ENCODE measurements around the gene OR6A2.
A peak's percentile ranks its signal among the peaks of the same experiment; 100 is the strongest.
"Not testable (repeated sequence)": the region's sequence is repeated elsewhere in the genome, so short reads cannot be mapped to it uniquely, and the experiment has no call there.

The OR6A2 gene
- total RNA-seq, result 0 reads per million in 2 donors

DNA sequence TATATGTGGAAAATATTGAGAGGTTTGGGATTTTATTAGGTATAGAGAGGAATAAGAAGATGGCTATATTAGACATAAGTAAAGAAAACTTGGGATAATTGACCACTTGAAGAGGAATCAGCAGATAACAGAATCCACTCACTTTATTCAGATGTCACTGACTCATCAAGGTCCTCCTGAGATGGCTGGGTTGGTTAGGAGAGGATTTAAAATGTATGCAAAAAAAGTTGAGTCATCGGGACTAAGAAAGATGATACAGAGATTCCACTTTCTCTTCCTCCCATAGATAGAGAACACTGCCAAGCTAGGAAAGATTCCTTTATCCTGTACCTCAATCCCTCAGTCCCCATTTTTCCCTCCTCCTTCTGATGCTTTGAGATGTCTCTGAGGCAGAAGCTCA lies at the start of gene OR6A2:
TSS of gene OR6A2 (minus strand) at position 288 of the 400 bp plus-strand sequence. CDS start 3,981 bp downstream, outside the sequence.
- no peak for DNase-seq

DNA sequence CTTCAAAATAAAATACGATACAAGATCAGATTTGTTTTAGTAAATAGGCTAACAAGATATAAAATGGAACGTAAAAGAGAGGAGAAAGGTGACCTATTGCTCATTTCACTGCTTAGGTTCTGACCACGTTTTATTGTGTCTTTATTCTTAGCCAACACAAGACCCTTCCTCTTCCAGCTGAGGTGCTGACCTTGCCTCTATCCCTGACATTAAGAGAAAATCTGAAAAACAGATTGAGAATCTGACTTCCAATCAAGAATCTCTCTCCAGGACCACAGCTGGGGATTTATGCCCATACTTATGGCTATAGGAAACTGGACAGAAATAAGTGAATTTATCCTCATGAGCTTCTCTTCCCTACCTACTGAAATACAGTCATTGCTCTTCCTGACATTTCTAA lies 45.9 kb upstream of the OR6A2 start, which contains the start of gene OR10A5:
TSS of gene OR10A5 (plus strand) at position 301 of the 400 bp plus-strand sequence. CDS start at position 301, 0 bp downstream.
- no peak for DNase-seq

- no peak for DNase-seq
These were observed 44.9 kb upstream of the OR6A2 start for GRCh38 chr11:6844356-6844755.

GRCh38 chr11:6843670-6844069 lies 44.2 kb upstream of the OR6A2 start:
- no peak for DNase-seq

DNA sequence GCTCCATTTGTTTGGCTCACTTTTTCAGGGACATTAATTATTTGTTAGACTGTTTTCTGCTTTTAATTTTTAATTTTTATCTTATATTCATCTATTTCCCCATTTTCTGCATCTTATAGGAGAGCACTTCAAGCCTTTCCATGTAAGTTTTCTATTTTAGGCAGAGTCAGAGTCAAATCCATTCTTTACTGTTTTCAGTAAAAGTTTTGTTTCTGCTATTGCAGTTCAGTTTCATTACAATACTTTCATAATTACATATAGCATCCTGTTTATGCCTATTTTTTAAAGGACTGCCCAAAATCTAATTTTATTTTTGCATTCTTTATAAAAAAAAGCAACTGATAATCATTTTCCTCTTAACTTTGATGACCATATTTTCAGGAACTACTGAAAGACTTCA lies 42.2 kb upstream of the OR6A2 start:
- no peak for DNase-seq

- no peak for DNase-seq
These were observed 34.5 kb upstream of the OR6A2 start for GRCh38 chr11:6834021-6834420.

- no peak for DNase-seq
These were observed 33.9 kb upstream of the OR6A2 start for GRCh38 chr11:6833356-6833755.

GRCh38 chr11:6828103-6828502 lies 28.6 kb upstream of the OR6A2 start:
- no peak for DNase-seq

GRCh38 chr11:6825231-6825744 lies 25.8 kb upstream of the OR6A2 start:
- DNase-seq, result no peak

GRCh38 chr11:6824136-6824823 lies 24.8 kb upstream of the OR6A2 start:
- DNase-seq, result no peak

DNA sequence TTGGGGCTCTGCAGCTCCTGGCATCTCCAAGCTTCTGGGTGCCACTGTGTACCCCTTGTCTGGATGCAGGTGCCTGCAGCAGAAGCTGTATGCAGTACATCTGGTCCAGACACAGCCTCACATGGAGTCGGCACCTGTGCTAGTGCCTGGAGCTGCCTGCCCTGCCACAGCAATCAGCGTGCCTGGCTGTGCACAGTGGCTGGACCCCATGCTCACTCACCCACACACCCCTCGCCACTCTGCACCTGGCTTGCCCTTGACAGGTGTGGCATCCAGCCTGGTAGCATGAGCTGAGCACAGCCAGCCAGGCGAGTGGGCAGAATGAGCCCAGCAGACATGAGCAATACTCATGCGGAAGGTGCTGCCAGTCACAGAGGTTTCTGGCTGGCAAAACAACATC lies 19.5 kb upstream of the OR6A2 start:
- no peak for DNase-seq

GRCh38 chr11:6817694-6818093 lies 18.2 kb upstream of the OR6A2 start:
- DNase-seq, result no peak

DNA sequence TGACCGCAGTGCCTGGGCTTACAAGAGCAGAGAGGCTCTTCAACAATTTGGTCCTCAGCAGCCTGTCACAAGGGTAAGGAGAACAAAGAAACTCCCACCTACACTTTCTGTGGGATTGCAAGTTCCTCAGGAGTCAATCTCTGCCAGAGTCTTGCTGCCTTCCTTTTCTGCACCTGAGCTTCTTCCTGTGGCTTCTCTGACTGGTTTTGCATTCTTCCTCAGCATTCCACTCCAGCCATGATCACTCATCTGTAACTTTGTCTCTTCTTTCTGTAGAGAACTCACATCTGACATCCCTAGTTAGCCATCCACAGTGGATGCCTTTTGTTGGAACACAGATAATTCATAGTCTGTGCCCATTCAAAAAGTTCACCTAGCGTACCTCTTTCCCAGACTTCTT lies 14.2 kb upstream of the OR6A2 start:
- DNase-seq, result no peak

DNA sequence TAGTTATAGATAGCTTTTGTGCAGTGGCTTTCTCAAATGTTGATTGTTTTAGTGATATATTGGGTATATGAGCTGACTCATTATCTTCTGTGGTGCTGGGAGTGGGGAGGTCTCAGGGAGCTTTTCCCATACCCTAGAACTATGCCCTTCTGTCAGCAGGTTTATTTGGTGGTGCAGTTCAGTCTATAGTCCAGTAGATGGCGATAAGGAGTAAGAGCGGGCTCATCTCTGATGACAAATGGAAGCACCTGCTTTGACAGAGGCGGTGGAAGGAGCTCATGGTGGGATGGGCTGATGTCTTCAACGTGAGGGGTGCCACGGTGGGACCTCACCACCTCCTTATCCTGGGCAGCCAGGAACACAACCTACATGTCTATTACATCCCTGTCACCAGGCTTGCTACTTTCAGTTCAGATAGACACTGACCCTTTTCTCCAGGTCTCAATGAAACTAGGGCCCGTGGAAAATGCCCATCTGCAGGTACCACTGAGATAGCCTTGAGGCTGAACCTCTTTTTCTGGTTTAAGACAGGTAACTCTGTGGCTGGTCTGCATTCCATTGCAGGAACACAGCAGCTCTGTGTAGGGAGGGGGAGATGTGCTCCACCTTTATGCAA lies 13.0 kb upstream of the OR6A2 start:
- DNase-seq, result no peak

DNA sequence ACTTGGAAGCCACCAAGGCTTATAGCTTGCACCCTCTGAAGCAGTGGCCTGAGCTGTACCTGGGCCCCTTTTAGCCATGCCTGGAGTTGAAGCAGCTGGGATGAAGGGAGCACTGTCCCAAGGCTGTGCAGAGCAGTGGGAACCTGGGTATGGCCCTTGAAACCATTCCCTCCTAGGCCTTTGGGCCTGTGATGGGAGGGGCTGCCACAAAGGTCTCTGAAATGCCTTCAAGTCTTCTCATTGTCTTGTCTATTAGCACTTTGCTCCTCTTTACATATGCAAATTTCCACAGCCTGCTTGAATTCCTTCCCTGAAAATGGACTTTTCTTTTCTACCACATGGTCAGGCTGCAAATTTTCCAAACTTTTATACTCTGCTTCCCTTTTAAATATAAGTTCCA lies 1.6 kb upstream of the OR6A2 start:
- DNase-seq, result not testable (repeated sequence)

DNA sequence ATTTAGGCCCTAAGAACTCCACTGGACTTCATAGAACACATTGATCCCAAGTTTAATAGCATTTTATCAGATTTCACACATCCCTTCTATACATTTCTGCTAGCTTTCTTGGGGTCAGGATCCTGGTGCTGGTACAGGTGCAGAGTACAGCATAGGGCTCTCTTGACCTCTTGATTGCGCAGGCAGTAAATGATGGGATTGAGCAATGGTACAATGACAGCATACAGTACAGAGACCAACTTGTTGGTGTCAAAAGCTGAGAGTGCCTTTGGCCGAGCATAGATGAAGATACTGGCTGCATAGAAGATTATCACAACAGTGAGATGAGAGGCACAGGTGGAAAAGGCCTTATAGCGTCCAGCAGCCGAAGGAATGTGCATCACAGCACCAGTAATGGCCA lies 4.8 kb downstream of the OR6A2 start:
- DNase-seq, result no peak

DNA sequence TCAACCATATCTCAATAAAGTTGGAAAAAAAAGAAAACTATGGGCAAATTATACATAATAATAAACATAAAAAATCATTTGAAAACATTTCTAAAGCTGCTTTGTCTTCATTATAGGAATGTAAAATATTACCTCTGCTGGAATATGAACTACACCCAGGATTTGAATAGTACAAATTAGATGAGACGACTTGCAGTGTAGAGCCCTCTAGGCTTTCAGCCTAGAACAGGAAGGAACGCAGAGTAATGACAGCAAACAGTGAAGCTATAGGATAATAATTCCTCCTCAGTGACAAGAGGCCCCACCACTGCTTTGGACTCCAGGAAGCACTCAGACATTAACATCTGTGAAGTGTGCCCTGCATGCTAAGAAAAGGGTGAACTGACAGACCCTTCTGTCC lies 8.9 kb downstream of the OR6A2 start:
- DNase-seq, result no peak

- no peak for DNase-seq
These were observed 16.8 kb downstream of the OR6A2 start, which contains the start of gene OR2AG1 for GRCh38 chr11:6782720-6783119. Gene OR2AG1 (plus strand): TSS chr11:6783020. CDS start chr11:6785038, 2,018 bp downstream.

DNA sequence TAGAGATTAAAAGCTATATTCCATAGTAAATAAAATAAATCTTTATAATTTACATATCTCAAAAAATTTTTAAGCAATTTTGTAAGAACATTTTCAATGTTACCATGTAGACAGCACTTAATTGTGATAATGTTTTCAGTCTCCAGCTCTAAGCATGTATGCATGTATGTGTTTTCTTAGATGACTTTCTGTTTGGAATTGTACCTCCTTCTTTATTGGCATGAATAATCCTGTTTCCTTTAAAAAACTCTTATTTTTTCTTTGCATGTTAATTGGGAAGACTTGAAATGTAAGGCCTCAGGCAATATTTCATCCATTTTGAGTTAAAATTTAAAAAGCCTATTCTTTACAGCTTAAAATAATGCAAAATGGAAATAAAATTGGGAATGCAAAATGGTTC lies 18.7 kb downstream of the OR6A2 start:
- DNase-seq, result no peak

- DNase-seq, result no peak
These were observed 21.0 kb downstream of the OR6A2 start for GRCh38 chr11:6778518-6778917.

DNA sequence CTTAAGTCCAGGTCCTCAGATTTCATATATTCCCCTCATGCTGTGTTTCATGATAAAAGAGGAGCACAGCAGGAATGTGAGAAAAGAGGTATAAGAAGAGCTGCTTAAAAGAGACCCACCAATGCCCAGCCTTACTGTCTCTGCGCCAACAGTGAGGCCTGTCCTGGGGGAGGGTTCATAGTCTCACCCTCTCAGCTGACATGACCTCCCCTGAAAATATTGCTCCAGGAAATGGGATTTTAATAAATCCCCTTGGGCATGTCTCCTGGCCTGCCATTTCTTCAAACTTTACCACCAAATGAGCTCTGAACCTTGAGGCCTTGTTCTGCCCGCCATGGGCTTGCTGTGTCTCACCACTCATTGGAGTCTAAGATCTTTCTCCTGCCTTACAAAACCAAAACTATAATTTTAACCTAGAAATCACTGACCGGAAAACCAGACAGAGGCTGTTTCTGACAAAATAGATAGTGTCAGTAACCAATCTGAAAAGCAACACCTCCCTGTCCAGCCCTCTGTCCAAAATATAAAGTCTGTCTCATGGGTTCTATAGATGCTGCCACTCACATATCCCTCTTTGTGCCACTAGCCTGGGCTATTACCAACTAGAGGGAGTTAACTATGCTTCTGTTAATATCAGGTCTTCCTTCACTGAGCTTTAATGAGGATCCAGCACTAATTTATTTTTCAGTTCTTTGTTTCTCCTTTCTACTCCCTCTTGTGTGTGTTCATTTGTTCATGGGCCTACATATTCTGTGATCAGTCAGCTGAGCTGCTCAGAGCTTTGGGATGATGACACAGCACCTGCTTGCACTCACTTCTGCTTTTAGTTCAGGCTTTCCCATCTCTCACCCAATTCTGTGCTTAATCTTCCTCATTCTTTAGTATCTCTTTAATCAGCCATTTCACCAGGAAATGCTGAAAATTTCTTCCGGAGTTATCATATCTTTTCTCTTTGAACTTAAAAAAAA lies 27.3 kb downstream of the OR6A2 start, which contains the start of gene OR2AG2:
TSS of gene OR2AG2 (minus strand) at position 51 of the 968 bp plus-strand sequence. CDS start 3,019 bp downstream, outside the sequence.
- DNase-seq, result no peak

DNA sequence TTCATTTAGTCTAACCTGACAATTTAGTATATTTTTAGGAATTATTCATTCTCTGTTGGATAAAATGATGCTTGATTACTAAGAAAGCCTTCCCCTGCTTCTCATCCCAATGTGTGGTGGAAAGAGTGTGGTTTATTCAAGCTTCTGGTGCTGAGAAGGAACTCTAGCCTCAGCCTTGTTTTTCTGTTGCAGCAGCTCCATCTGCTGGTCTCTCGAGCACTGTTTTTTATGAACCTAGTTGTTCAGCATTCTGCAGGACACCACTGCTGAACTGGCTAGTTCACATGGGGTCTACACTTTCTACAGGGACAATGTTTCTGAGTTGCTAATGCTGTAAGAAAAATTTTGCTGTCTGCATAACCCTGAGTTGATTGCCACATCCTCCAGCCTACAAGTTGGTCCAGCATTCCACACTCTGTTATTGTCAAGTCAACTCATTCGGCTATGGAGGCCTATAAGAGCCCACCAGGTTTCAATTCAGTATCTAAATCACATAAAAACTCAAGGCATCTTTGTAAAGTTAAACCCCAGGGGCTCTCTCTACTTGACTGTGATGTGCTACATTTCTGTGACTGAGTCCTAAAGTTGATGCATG lies 42.0 kb downstream of the OR6A2 start:
- DNase-seq, result peak; percentile 38
